NCI-H146 (cell line): Measurements from ENCODE around the gene DCLRE1A.
A peak's percentile ranks its signal among the peaks of the same experiment; 100 is the strongest.
"Not testable (repeated sequence)": the region's sequence is repeated elsewhere in the genome, so short reads cannot be mapped to it uniquely, and the experiment has no call there.

Experiments
- DNase-seq: peaks from one replicate; lab custom pipeline; 2025; lab: John Stamatoyannopoulos, UW

DCLRE1A gene

DNA sequence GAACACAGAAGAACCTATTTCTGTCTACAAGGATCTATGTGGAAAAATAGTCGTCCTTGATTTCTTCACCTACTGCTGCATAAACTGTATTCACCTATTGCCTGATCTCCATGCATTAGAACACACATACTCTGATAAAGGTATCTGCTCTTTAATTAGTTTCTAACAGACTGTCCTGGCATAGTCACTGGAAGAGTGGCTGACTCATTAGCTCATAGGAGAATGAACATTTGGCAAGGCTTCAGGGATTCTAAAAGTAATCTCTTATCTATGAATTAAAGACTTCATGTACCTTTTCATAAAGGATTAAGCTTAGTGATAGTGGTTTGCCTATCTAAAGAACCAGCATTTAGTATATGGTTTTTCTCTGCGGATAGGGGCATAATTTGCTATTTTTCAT is 4.7 kb upstream of the DCLRE1A start:
- DNase-seq: no peak

DNA sequence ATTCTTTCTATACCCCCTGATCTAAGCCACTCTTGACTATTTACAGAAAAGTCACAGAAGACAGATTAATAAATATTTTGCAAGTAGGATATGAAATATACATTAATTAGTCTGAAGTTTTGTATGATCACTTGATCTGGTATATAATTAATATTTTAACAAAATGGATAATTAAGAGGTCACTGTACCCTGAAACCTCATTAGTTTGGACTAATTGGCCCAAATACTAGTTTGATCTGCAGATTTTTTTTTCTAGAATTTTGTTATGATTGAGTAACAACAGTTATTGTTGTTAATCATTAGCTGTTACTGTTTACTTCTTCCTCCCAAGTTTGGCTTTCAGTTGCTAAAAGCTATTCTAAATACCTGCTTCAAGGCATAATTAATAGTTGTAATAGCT is 3.3 kb upstream of the DCLRE1A start:
- no peak for DNase-seq

DNA sequence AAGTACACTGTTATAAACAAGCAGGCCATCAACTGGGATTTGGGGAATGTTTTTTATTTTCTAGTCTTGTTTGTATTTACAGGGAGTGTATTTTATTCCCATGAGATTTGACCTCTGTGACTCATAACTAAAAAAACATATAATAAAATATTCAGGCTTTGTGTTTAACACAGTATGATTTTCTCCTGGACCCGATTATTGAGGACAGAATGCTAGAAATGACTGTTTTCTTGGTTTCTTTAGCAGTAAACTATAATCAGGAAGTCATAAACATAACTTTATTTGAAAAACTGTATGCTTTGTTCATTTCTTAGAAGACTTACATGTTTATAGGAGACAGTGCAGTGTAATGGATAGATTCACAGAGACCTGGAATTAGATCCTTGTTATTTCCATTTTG is 2.7 kb upstream of the DCLRE1A start:
- DNase-seq: no peak

DNA sequence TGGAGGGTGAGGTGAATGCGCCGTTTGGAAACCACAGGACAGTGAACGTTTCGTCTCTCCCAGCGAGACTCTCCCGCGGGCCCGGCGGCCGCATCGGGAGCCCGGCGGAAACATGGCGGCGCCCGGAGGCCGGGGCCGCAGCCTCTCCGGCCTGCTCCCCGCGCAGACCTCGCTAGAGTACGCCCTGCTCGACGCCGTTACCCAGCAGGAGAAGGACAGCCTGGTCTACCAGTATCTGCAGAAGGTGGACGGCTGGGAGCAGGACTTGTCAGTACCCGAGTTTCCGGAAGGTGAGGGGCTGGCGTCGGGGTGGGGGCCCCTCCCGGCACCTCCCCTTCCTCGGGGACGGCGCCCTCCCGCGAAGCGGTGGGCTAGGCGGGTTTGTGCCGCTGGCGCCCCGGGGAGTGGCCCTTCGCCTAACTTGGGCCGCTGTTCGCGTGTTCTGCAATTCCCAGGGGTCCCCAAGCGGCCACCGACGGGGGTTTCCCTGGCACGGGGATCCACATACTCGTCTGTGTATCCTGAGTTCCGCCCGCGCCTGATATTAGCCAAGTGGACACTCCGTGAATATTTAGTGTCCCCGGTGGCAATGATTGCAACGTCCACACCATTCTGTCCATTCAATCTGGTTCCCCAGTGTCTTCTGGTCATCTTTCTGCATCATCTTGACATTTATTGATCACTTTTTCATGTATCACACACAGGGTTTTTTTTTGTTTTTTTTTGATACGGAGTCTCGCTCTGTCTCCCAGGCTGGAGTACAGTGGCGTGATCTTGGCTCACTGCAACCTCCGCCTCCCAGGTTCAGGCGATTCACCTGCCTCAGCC is 1.1 kb upstream of the DCLRE1A start:
- DNase-seq: peak; percentile 74

DNA sequence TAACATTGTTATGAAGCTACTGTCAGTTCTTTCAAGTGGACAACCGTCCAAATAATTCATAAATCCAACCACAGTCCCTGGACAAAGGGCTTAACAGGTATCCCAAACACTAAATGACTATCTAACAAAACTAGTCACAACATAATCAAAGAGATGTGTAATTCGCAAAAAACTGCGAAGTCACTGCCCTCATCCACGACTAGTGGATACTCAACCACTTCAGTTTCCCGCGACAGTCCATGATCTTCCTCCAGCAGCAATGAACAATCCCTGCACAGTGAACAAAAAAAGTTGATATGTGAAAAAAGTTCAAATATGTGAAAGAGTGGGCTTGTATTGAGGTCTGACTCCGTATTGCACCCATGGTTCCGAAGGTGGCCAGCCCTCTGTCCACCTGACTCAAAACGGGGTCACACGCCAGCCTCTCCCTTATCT is 287 bp downstream of the DCLRE1A start:
- no peak for DNase-seq

DNA sequence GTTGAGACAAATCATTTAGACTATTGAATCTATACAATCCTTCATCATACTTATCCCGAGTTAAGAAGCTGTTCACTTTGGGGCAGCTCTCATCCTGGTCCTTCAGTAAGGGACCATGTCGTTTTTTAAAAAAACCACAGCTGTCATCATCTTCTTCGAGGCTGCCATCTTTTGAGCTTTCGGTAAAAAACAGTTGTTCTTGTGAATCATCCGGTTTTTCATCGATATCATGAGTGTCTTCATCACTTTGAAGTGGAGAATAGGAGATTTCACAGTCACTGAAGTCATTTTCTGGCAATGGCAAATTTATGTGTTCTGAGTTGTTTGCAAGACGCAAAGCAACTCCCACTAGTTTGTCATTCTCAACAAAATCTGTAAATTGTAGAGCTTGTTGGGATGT is 3.9 kb downstream of the DCLRE1A start:
- no peak for DNase-seq

DNA sequence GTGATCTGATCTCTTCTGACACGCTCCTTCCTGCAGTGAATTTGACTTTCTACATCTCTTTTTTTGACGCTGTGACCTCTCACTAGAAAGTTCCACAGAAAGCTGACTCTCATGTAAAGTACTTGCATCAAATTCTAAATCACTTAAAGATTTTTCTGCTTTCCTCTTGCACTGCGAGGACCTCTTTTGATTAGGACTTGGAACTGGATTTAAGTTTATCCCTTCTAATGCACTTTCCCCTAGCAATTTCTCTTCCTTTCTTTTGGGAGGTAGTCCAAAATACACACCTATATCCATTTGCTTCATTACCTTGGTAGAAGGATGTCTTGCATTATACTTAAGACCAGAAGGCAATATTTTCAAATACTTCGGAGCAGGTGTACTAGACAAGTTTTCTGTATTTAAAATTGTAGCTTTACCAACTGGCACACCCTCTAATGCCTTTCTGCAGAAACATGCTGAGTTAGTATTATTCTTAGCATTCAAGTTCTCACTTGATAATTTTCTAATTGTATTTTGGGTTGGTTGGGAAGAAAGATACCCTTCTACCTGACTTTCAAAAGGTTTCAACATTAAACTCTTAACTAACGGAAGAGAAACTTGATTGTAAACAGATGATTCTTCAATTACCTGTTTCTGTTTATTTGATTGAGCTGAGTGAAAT is 4.6 kb downstream of the DCLRE1A start:
- no peak for DNase-seq

DNA sequence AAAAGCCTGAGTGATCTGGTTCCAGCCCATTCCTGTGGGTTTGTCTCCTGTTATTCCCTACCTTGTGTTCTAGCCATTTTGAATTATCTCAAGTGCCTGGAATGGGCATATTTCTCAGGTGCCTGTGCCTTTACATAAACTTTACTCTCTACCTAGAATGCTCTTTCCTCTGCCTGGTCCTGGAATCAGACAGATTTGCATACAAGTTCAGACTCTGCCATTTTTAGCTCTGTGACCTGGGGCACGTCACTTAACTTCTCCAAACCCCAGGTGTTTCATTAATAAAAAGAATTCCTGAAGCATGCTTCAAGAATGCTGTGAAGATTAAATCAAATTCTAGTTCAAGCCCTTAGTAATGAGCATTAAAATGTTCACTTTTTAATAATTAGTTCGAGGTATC is 7.8 kb downstream of the DCLRE1A start:
- no peak for DNase-seq

DNA sequence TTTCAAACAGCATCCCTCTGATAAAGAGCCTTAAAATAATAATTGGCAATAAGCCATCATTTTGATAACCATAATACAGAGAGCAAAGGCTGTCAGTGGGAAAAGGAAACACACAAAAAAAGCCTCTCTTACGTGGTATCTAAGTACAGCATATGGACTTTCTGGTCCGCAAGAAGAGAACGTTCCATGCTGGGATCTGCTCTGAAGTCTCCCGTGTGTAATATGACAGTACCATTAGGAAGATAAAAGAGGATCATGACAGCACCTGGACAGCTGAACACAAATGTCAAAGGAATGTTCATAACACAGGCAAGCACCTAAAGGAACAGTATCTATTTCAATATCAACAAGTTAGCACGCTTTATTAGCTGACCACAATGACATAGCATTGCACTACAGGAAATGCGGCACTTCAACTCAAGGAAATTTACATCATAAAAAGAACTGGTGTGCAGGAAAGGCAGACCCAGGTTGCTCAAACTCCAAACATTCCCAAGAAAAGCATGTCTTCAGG is 9.9 kb downstream of the DCLRE1A start:
- DNase-seq: no peak

DNA sequence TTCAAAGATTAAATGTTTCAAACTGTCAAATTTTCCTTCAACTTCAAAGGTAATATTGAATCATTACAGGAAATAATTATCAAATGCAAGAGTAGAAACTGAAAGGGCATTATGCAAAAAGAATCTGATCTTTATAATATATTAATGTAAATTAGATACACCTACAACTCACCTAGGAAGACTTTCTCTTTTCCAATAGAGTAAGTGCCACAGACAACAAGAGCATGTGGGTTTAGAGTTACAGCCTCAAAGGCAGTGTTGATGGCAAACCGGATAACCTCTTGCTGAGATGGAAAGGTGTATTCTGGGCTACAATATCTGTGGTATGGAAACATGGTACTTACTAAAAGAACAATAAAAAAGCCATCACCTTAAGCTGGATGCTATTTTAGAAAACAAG is 11.7 kb downstream of the DCLRE1A start:
- DNase-seq: no peak

DNA sequence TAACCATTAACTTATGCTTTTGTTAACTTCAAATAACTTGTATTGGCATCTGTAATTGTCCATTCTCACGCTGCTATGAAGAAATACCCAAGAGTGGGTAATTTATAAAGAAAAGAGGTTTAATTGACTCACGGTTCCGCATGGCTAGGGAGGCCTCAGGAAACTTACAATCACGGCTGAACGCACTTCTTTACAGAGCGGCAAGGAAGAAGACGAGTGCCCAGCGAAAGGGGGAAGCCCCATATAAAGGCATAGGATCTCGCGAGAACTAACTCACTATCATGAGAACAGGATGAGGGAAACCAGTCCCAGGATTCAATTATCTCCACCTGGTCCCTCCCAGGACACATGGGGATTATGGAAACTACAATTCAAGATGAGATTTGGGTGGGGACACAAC is 25.3 kb downstream of the DCLRE1A start:
- not testable (repeated sequence) for DNase-seq

DNA sequence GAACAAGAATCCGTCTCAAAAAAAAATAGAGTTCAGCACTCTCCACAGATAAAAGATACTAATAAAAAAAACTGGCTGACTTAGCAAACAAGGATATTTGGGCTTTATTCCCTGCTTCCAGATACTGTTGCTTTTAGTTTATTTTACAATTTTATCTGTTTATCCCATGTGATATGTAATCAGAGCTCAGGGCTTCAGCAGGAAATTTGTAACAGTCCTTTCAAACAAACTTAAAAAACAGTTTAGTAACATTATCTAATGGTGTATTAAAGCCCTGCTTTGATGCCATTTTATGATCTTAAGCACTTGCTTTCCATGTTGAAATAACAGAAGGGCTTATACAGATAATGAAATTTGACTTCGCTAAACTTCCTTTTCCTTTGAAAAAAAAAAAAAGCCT is 28.1 kb downstream of the DCLRE1A start:
- no peak for DNase-seq

DNA sequence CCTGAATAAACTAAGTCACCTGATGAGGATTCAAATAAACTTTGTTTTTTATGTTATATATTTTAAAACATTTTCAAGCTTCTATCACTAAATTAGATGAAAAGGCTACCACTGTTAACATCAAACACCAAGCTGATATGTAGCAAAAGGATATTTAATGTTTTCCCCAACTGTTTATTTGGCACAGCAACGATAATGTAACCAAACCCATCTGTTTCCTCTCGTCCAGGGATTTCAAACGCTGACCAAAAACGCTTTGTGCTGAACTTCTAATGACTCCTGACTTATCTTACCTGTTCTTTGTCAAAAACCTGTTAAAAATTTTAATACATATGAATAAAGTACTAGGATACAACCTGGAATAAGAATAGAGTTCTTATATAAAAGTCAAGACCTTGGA is 30.5 kb downstream of the DCLRE1A start:
- no peak for DNase-seq

DNA sequence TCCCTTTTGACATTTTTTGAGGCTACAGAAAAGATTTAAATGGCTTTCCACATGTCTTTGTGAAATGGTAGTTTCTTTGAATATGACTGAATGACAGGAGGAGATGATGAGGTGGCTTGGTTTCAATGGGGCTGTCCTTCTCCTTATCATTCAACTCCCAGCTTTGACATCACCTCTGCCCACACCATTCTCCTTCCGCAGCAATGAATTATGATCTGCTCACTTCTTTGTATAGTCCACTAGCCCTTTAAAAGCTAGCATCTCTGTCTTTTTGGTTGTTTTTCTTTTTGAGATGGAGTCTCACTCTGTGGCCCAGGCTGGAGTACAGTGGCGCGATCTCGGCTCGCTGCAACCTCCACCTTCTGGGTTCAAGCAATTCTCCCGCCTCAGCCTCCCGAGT is 31.7 kb downstream of the DCLRE1A start:
- DNase-seq: no peak

DNA sequence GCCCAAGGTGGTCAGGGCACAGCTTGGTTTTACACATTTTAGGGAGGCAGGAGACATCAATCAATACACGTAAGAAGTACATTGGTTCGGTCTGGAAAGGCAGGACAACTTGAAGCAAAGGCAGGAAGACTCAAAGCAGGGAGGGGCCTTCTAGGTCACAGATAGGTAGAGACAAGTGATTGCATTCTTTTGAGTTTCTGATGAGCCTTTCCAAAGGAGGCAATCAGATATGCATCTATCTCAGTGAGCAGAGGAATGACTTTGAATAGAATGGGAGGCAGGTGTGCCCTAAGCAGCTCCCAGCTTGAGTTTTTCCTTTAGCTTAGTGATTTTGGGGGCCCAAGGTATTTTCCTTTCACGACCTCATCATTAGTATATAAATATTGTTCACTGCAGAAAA is 32.6 kb downstream of the DCLRE1A start:
- not testable (repeated sequence) for DNase-seq

DNA sequence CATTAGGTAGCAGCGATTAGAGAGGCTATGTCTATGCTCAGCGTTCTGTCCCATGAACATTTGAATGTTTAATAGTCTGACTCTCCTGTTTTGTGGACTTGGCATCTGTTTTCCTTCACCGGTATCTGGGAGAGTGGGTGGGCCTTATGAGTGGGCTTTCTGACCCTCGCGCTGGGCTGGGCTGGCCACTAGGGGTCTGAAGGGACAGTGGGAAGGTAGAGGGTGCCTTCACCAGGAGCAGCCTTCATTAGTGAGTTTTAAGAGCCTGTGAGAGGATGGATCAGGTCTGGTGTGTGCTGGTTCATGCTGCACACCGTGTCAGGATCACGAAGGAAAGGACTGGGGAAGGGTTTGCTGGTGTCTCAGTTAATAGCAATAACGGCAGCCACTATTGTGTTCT is 33.4 kb downstream of the DCLRE1A start:
- DNase-seq: peak; percentile 12

DNA sequence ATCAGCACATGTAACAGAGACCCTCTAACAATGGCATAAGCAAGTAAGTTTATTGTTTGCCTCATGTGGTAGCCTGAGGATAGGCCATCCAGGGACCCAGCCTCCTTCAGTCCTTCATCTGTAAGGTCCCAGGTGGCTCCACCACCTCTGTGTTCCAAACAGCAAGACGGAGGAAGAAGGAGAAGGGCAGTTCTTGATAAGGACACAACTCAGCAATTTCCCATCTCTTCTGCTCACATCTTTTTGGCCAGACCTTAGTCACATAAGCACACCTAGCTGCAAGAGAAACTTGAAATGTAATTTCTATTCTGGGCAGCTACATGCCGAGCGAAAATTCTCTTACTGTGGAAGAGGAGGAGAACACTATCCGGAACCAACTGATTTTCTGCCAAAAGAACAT is 33.9 kb downstream of the DCLRE1A start:
- no peak for DNase-seq

DNA sequence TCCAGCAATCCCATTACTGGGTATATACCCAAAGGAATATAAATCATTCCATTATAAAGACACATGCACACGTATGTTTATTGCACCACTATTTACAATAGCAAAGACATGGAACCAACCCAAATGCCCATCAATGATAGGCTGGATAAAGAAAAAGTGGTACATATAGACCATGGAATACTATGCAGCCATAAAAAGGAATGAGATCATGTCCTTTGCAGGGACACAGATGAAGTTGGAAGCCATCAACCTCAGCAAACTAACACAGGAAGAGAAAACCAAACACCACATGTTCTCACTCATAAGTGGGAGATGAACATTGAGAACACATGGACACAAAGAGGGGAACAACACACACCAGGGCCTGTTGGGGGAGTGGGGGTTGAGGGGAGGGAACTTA is 39.2 kb downstream of the DCLRE1A start:
- DNase-seq: not testable (repeated sequence)

DNA sequence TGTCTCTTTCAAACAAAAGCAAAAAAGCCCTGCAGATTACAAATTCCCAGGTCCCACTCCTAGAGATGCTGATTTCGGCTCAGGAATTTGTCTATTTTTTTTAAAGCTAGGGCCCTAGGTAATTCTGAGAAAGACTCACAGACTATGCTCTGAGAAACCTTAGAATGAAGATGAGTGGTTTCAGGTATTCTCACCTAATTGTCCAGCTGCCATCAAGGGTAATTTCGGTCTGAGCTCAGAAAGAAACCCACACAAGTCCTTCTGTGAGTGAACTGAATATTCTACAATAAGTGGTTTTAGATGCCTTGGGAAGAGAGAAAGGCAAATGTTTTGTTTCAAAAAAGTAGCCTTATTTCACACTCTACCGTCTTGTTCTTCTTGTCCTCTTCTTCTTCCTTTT is 45.7 kb downstream of the DCLRE1A start:
- no peak for DNase-seq

DNA sequence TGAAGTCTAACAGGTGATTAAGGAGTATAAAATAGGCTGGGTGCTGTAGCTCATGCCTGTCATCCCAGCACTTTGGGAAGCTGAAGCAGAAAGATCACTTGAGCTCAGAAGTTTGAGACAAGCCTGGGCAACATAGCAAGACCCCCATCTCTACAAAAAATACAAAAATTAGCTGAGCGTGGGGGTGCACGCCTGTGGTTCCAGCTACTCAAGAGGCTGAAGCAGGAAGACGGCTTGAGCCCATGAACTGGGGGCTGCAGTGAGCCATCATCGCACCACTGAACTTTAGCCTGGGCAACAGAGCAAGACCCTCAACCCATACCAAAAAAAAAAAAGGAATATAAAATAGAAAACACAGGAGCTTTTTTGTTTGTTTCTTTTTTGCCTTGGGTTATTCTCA is 47.4 kb downstream of the DCLRE1A start:
- DNase-seq: no peak

DNA sequence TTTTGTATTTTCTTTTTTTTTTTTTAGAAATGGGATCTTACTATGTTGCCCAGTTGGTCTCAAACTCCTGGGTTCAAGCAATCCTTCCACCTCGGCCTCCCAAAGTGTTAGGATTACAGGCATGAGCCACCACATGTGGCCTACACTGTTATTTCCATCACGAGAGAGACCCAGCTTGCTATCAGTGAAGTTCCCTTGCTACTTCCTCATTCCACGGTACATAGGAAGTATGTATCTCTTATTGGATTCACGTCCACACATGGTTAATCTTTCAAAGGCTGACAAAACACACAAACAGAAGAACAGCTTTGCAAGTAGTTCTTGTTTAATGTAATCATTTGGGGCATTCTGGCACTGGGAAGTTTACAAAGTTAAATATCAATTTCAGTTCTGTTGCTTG is 50.9 kb downstream of the DCLRE1A start:
- DNase-seq: no peak

DNA sequence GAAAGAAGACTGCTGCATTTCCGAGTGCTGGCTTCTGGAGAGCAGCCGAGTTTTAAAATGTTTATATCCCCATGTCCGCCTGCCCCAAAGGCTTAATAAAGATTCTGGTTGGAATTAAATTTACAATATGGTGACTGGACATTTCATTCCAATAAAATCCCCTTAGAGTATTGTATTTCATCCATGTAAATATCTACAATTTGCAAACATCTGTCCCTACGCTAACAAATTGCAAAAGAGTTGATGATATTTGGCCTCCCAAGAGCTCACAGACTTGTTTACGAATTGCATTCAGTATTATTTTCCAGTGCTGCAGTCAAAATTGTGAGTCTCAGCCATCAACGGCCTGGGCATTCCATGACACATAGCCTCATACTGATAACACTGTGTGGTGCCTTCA is 52.3 kb downstream of the DCLRE1A start:
- DNase-seq: no peak

DNA sequence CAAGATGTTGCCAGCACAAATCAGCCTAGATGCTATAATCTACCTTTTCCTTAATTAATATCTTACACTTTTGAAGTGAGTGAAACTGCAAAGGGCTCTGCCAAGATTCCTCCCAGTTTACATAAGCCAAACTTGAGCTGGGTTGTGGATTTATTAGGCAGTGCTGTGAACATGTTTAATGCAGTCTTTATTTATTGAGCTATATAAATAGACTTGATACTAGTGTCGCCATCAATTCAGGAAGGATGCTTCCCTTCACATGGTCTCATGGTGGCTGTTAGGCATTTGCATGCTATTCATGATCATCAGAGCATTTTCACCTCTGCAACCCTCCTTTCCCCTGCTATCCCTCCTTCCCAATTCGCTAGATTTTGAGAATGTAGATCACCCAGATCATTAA is 62.2 kb downstream of the DCLRE1A start:
- DNase-seq: peak; percentile 12
